ENCODE data around the gene DNAH14.

The DNAH14 gene

DNA sequence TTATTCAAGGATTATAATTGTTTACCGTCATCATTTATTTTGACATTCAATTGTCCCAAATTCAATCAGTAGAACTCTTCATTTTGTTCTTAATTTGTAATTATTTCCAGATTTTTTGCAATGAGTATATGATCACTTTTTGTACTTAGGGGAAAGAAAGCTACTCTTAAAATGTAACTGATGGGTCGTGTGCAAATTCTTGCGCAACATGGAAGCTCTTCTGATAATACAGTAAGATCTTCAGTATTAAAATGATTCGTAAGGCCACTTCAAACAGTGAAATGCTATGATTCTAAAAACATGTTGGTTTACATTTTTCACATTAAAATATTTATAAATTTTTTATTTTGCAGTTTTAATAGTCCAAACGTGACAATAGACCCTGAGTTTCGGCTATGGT, 435.0 kb downstream of the DNAH14 start:
- DNase-seq (ENCODE audit: extremely low spot score), result no peak
- CTCF ChIA-PET, result interaction anchor here (0.8 kb wide), 1 partner anchor 11 kb away, joined by 3 read pairs; no protein-coding TSS in a partner anchor
- TF ChIP-seq, protein P1, sequence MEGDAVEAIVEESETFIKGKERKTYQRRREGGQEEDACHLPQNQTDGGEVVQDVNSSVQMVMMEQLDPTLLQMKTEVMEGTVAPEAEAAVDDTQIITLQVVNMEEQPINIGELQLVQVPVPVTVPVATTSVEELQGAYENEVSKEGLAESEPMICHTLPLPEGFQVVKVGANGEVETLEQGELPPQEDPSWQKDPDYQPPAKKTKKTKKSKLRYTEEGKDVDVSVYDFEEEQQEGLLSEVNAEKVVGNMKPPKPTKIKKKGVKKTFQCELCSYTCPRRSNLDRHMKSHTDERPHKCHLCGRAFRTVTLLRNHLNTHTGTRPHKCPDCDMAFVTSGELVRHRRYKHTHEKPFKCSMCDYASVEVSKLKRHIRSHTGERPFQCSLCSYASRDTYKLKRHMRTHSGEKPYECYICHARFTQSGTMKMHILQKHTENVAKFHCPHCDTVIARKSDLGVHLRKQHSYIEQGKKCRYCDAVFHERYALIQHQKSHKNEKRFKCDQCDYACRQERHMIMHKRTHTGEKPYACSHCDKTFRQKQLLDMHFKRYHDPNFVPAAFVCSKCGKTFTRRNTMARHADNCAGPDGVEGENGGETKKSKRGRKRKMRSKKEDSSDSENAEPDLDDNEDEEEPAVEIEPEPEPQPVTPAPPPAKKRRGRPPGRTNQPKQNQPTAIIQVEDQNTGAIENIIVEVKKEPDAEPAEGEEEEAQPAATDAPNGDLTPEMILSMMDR (IDR thresholded peaks at IDR 0.05; ENCODE audit: control extremely low read depth, extremely low read depth, low read depth, missing control alignments), result no peak
- POLR2A ChIA-PET, result no interaction called here

GRCh38 chr1:225366018-225366417, 436.5 kb downstream of the DNAH14 start:
- POLR2A ChIA-PET, result interaction anchor here (0.6 kb wide), 1 partner anchor 1138 kb away, joined by 3 read pairs; no protein-coding TSS in a partner anchor
- DNase-seq (ENCODE audit: extremely low spot score), result no peak
- TF ChIP-seq, protein P1 (IDR thresholded peaks at IDR 0.05; ENCODE audit: control extremely low read depth, extremely low read depth, low read depth, missing control alignments), result no peak
- CTCF ChIA-PET, result no interaction called here

GRCh38 chr1:225366552-225366951, 437.1 kb downstream of the DNAH14 start:
- POLR2A ChIA-PET, result interaction anchor here (0.6 kb wide), 1 partner anchor 1138 kb away, joined by 3 read pairs; no protein-coding TSS in a partner anchor

DNA sequence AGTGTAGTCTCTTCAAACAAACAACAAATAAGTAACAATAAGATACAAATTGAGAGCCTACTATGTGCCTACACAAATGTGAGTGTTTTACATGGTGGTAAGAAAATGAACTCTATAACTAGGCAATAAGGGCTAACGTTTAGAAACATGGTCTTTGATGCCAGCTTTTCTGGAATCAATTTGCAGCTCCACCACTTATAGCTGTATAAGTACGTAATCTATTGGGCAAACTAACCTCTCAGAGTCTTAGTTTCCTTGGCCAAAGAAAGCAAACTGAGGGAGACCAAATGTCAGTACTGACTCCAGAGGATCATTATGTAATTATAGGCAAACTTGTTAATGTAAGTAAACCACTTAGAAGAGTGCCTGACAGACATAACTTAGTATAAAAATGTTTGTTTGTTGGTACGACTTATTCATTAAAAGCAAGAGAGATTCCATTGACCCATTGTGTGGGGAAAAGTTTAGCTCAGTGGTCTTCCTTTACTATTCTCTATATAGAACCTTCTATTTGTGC, 438.6 kb downstream of the DNAH14 start:
- TF ChIP-seq, protein P1 (IDR thresholded peaks at IDR 0.05; ENCODE audit: control extremely low read depth, extremely low read depth, low read depth, missing control alignments), result no peak
- no peak for DNase-seq (ENCODE audit: extremely low spot score)
- ChIA-PET CTCF (no interaction called here), POLR2A (no interaction called here)

More at GRCh38 chr1:225366552-225366951, 437.1 kb downstream of the DNAH14 start:
- TF ChIP-seq, protein P1 (IDR thresholded peaks at IDR 0.05; ENCODE audit: control extremely low read depth, extremely low read depth, low read depth, missing control alignments), result no peak
- CTCF ChIA-PET, result no interaction called here
- no peak for DNase-seq (ENCODE audit: extremely low spot score)

GRCh38 chr1:225371366-225372010, 442.0 kb downstream of the DNAH14 start:
- DNase-seq (ENCODE audit: extremely low spot score), result no peak
- ChIA-PET CTCF (no interaction called here), POLR2A (no interaction called here)
- TF ChIP-seq, protein P1 (IDR thresholded peaks at IDR 0.05; ENCODE audit: control extremely low read depth, extremely low read depth, low read depth, missing control alignments), result no peak

- TF ChIP-seq, protein P1 (IDR thresholded peaks at IDR 0.05; ENCODE audit: control extremely low read depth, extremely low read depth, low read depth, missing control alignments), result no peak
- POLR2A ChIA-PET, result no interaction called here
- CTCF ChIA-PET, result no interaction called here
- DNase-seq (ENCODE audit: extremely low spot score), result no peak
Observed at GRCh38 chr1:225373155-225373554, 443.7 kb downstream of the DNAH14 start.

All from GM10248 (cell line).